ENCODE data around the gene OR13C5.
"Not testable (repeated sequence)": the region's sequence is repeated elsewhere in the genome, so short reads cannot be mapped to it uniquely, and the experiment has no call there.

Gene OR13C5
- 0 reads per million in 4 donors for total RNA-seq

DNA sequence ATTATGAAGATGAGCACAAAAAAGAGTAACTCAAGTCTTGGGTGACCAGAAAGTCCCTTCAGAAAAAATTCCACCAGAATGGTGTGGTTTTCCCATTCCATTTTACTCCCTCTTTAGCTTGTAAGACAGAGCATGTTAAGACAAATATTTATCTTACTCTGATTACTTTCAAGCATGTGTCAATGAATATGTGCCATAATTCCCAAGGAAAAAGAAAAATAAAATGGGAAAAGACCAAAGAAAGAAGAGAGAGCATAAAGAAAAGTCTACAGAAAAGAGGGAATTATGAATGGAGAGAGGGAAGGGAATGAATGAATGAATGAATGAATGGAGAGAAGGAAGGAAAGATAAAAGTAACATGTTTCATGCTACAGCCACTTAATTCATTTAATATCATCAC is at the start of gene OR13C5:
Gene OR13C5 (minus strand): TSS at position 101 of the 400 bp plus-strand sequence. CDS start 0 bp downstream, at position 101.
- not testable (repeated sequence) for DNase-seq

DNA sequence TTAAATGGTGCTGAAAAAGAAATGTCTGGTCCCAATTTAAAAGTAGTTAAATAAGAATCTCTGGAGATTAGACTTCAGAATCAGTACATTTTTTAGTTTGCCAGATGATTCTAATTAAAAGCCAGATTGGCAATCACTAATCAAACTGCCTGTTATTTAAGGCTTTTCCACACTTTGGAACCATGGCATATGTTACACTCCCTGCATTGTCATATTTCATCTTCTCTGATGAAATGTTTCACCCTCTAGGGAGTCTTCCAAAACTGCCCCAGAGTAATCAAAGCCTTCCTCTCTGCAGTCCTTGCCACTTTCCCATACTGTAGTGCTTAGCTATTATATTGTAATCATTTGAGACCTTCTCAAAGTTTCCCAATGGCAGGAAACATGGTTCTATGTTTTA is 36.2 kb upstream of the OR13C5 start:
- DNase-seq, result no peak

DNA sequence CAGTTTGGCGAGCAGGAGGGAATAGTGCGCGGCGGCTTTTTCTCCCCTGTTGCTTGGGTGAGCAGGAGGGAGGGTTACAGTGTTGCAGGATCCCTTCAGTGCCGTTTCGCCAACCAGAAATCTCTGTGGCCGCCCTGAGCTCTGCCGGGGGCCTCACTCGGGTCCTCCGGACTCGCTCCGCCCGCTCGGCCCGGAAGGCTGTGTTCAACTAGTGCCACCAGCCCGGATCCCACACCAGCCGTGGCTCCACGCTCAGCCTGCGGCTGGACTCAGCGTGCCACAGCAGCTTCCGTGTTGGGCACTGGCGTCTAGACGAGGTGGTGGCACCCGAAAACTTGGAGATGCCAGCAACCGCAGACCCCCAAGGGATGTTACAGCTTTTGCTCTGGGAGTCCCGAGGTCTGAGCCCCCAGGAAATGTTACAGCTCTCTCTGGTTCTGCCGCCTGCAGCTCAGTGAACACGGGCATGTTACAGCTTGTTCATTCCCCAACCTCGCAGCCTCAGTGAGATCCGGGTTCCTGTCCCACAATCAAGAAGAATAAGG is 34.8 kb upstream of the OR13C5 start:
- no peak for DNase-seq

GRCh38 chr9:104625964-104626363 is 26.8 kb upstream of the OR13C5 start:
- not testable (repeated sequence) for DNase-seq

DNA sequence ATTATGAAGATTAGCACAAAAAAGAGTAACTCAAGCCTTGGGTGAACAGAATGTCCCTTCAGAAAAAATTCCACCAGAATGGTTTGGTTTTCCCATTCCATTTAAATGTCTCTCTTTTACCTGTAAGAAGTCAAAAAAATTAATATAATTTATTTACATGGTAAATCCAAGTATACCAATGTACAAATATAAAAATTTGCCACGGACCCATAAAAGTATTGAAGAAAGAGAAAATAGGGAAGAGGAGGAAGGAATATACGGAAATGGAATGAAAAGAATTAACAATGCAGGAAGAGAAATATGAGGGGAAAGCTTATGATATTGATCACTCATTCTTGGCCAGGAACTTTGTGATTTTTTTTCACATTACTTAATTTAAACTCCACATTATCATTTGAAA is 18.9 kb upstream of the OR13C5 start, which contains the start of gene OR13C9:
Gene OR13C9 (minus strand): TSS at position 101 of the 400 bp plus-strand sequence. CDS start 0 bp downstream, at position 101.
- no peak for DNase-seq

DNA sequence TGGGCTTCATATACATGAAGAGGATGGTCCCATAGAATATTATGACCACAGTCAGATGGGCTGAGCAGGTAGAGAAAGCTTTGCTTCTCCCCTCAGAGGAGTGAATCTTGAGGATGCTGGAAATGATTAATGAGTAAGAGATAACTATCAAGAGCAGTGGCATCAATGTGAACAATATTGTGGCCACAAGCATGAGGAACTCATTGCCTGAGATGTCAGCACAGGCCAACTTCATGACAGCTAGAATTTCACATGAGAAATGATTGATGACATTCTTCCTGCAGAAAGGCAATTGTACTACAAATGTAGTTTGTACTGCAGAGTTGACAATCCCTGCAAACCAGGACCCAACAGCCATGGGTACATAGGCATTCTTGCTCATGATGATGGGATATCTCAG is 18.2 kb upstream of the OR13C5 start:
- DNase-seq, result no peak

DNA sequence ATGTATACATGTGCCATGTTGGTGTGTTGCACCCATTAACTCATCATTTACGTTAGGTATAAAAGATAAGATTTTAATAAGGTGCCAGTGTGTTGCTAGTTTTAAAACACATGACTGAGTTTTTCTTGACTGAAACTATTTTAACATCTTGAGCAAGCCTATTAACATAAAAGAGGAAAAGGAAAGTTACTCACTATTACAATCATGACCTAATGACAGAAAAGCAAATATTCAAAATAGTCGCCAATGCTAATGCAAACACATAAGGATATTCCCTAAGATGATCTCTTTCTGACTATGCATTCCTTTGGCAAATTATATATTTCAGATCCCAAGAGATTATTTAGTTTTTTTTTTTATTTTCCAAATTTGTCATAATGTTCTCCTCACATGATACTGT is 12.0 kb upstream of the OR13C5 start:
- no peak for DNase-seq

DNA sequence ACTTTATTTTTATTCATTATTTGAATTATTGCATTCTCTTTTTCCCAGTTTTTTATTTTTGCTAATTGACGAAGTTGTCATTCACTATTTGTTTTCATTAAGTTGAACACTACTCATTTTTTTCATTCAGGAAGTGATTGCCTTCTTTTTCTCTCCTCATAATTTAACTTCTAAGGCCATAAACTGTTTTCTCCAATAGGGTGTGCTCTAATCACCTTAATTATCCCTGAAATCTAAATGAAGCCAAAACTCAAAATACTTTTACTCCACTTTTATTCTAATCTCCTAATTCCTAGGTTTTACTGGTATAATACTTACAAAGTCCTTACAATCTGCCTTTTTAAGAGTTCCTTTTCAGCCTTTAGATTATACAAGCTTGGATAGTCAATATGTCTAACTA is 9.1 kb upstream of the OR13C5 start:
- DNase-seq, result no peak

GRCh38 chr9:104606152-104606551 is 6.9 kb upstream of the OR13C5 start:
- no peak for DNase-seq

- not testable (repeated sequence) for DNase-seq
Observed at GRCh38 chr9:104605527-104605926, 6.3 kb upstream of the OR13C5 start, which contains the start of gene OR13C2. Gene OR13C2, minus strand, starts transcription at chr9:104605627. Its CDS starts 0 bp downstream, at chr9:104605627.

DNA sequence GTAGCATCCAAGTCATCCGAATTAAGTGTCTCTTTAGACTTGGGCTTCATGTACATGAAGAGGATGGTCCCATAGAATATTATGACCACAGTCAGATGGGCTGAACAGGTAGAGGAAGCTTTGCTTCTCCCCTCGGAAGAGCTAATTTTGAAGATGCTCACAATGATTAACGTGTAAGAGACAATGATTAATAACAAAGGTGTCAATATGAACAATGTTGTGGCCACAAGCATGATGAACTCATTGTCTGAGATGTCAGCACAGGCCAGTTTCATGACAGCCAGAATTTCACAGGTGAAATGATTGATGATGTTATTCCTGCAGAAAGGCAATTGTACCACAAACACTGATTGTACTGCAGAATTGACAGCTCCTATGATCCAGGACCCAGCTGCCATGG is 5.6 kb upstream of the OR13C5 start:
- DNase-seq, result no peak

- DNase-seq, result not testable (repeated sequence)
Observed at GRCh38 chr9:104598749-104599148, 464 bp downstream of the OR13C5 start.

DNA sequence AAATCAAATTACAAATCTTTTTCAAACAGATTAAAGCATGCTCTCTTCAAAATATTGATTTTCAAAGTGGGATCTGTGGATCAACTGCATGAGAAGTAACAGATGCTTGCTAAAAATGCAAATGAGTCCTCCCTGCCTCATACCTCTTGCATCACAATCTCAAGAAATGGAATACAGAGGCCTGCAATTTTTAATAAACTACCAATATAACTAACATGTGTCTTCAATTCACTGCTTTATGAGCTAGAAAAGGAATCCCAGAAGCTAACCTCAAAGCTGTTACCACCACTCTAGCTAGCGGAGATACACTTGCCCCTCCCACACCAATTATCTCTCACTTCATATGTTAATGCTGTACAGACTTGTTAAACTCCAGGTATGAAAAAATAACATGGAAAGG is 9.6 kb downstream of the OR13C5 start:
- DNase-seq, result no peak

GRCh38 chr9:104586496-104587180 is 12.6 kb downstream of the OR13C5 start:
- DNase-seq, result no peak

DNA sequence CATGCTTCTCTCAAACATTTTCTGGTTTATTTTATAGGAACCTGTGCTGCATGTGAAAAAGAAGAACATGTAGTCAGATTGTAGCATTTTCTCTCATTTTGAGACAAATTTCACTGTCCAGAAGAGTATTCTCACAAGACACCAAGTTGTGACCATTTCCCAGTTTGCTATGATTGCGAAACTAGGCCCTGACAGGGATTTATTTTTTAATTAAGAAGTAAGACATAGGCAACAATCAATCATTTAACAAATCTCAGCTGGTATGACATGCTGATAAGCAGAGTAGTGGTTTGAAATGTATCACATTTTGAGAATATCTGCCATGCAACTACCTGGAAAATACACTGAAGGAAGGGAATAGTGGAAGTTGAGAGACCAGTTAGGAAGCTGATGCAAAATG is 18.7 kb downstream of the OR13C5 start:
- no peak for DNase-seq

- no peak for DNase-seq
Observed at GRCh38 chr9:104577263-104577662, 21.9 kb downstream of the OR13C5 start.

DNA sequence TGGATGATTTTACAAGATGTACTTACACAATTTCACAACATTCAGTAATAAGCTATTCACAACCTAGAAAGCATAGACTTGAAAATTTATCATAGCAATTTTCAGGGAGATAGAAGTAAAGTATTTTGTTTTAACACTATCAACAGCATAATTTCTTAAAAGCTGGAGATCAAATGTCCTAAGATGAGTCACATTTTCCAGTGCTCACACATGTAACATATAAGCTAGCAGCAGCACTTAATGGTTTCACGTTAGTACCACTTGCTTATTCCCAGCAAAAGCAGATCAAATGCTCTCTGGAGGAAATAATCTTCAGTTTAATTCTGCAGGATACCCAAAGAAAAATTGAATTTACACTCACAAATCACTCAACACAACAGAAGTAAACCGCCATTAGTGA is 23.8 kb downstream of the OR13C5 start:
- no peak for DNase-seq

DNA sequence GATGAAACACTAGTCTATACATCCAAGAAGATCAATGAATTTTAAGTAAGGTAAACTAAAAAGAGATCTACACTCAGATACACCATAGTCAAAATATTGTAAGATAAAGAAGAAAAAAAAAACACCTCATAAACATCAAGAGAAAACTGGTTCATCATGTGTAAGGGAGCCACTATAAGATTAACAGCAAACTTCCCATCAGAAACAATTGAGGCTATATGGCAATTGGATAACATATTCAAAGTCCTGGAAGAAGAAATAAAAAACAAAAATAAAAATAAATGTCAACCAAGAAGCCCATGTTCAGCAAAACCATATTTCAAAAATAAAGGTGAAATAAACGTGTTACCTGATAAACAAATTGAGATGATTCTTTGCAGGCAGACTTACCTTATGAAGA is 26.6 kb downstream of the OR13C5 start:
- no peak for DNase-seq

DNA sequence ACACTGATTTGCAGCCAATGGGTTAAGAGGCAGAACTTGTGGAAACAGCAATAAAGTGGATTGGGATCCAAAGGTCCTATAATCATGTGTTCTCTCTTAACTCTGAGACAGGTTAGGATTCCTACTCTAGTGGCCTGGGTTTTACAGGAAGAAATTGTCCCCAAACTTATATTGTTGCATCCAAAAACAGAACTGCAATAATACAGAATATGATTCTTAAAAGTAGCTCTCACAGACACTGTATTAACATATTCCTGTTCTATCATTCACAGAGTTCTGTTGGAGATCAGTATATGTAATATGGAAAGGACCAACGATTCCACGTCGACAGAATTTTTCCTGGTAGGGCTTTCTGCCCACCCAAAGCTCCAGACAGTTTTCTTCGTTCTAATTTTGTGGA is 30.3 kb downstream of the OR13C5 start, which contains the start of gene OR13C8:
Gene OR13C8 (plus strand): TSS at position 301 of the 400 bp plus-strand sequence. CDS start 0 bp downstream, at position 301.
- no peak for DNase-seq

DNA sequence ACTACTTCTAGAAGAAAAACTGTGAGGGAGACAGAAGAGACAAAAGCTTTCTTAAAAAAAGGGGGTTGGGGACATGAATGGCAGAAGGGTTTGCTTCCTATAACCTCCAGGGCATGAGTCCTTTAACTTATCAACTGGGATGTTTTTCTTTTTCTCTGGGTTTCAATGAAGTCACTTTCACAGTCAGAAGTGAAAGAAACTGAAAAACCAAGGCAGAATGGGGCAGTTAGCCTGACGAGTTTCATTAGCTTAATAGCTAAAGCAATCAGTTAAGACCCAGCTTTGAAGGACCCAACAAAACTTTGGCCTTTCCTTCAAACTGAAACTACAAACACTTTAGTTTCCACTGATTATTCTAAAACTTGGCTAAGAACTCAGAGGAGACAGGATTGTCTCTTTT is 34.9 kb downstream of the OR13C5 start:
- DNase-seq, result no peak

DNA sequence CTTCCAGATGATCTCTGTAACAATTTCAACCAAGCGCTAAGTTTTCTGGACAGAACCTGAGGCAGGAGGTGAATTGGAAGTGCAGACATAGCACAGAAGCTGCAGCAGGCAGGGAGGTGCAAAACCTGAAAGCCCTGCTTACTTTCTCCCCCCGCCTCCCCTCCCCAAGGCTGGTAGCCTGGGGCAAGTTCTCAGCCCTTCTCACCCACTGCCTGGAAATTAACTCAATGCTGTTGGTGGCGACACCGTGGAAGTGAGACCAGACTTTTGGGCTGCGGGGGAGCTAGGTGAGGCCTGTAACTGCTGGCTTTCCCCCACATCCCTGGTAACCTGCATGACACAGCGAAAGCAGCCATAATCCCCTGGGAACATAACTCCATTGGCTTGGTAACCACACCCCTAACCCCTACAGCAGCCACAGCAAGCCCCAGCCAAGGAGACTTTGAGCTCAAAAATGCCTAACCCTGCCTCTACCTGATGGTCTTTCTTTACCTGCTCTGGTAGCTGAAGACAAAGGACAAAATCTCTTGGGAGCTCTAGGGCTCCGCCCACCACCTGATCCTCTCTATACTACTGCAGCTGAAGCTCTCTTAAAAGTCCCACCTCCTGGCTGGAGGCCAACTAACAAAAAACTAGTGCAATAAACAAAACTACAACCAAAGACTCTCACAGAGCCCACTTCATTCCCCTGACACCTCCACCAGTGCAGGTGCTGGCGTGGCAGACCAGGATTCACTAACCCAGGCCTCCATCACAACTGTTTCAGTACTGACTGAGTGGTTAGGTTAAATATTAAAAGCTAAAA is 42.2 kb downstream of the OR13C5 start:
- DNase-seq, result no peak

DNA sequence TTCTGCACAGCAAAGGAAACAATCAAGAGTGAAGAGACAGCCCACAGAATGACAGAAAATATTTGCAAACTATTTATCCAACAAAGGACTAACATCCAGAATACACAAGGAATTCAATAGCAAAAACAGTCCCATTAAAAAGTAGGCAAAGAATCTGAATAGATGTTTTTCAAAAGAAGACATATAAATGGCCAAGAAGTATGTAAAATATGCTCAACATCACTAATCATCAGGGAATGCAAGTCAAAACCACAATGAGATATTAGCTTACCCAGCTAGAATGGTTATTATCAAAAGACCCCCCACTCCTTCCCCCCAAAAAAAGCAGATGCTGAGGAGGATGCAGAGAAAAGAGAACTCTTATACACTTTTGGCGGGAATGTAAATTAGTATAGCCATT is 43.7 kb downstream of the OR13C5 start:
- DNase-seq, result no peak

DNA sequence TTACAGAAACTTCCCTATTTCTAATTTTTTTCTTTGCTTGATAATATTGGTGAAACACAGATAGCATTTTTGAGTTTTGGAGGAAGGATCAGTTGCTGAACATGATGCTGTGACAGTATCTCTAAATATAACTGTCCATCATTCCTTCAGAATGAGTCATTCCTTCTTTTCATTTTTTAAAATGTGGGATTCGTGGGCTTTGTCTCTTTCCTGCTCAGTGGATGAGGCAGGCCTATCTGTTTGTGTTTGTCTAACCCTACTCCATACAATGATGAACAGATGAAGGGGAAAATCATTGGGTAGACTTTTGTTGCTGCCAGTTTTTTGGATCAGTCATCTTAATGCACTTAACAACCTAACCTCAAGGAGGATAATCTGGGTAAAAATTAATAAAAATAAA is 46.0 kb downstream of the OR13C5 start:
- no peak for DNase-seq
